Neural cell (in vitro differentiated cells): ENCODE data around the gene TIRAP. TPM values are rescaled to one million over a fixed set of nuclear protein-coding genes. Genes with fewer than 3 reads are reported as not detected.

Experiments
- H2AFZ ChIP-seq: fragments of 200-600, 300-800 bp; sonication (generic), shearing (Covaris generic); 2 replicates; pipeline ENCODE4 v1.6.0; 2014; ENCODE audit warnings: low read depth, mild to moderate bottlenecking, antibody characterized with exemption, low read length, moderate library complexity
- H3F3A ChIP-seq: fragments of 200-600 bp; shearing (Covaris generic); 2 replicates; pipeline ENCODE4 v1.6.1; 2016; ENCODE audit warnings: mild to moderate bottlenecking, moderate library complexity, mixed read lengths, antibody characterized with exemption, low read length; ENCODE audit not compliant: insufficient read depth, poor library complexity, severe bottlenecking
- H3K27ac ChIP-seq: fragments of 200-600, 300-800 bp; sonication (generic), shearing (Covaris generic); 2 replicates; pipeline ENCODE4 v1.5.1; 2014; ENCODE audit warnings: mild to moderate bottlenecking, low read length, moderate library complexity
- H3K27me3 ChIP-seq: fragments of 300-800, 200-600 bp; sonication (generic), shearing (Covaris generic); 2 replicates; pipeline ENCODE4 v1.6.0; 2014; ENCODE audit warnings: mild to moderate bottlenecking, low read depth, low read length, moderate library complexity; ENCODE audit not compliant: insufficient read depth
- H3K36me3 ChIP-seq: fragments of 300-800, 200-600 bp; sonication (generic), shearing (Covaris generic); 2 replicates; pipeline ENCODE4 v1.5.1; 2014; ENCODE audit warnings: mild to moderate bottlenecking, antibody characterized with exemption, low read length, moderate library complexity; ENCODE audit not compliant: insufficient read depth
- H3K4me2 ChIP-seq: fragments of 300-800, 200-600 bp; sonication (generic), shearing (Covaris generic); 2 replicates; pipeline ENCODE4 v1.6.0; 2014; ENCODE audit warnings: mild to moderate bottlenecking, low read length
- H3K4me3 ChIP-seq: fragments of 300-800, 200-600 bp; sonication (generic), shearing (Covaris generic); 2 replicates; pipeline ENCODE4 v1.5.1; 2014; ENCODE audit warnings: mild to moderate bottlenecking, low read length, moderate library complexity
- H3K79me2 ChIP-seq: fragments of 200-600 bp; shearing (Covaris generic); replicated peaks from 2 replicates; pipeline ENCODE4 v1.6.0; 2014; ENCODE audit warnings: mild to moderate bottlenecking, low read length, moderate library complexity; ENCODE audit not compliant: insufficient read depth
- H3K9ac ChIP-seq: fragments of 300-800, 200-600 bp; sonication (generic), shearing (Covaris generic); 2 replicates; pipeline ENCODE4 v1.6.1; 2016; ENCODE audit warnings: mild to moderate bottlenecking, low read length, mixed read lengths
- H3K9me2 ChIP-seq: fragments of 200-600 bp; shearing (Covaris generic); 2 replicates; pipeline ENCODE4 v1.6.1; 2016; ENCODE audit warnings: mild to moderate bottlenecking, low read length, mixed read lengths; ENCODE audit not compliant: insufficient read depth
- H3K9me3 ChIP-seq: fragments of 200-600, 300-800 bp; sonication (generic), shearing (Covaris generic); 2 replicates; pipeline ENCODE4 v1.6.1; 2016; ENCODE audit warnings: mild to moderate bottlenecking, mixed run types, low read length, moderate library complexity, mixed read lengths
- H4K20me1 ChIP-seq: fragments of 200-600 bp; shearing (Covaris generic); 2 replicates; pipeline ENCODE4 v1.6.1; 2016; ENCODE audit warnings: mild to moderate bottlenecking, mixed run types; ENCODE audit not compliant: insufficient read depth
- EP300 ChIP-seq: fragments of 450-650 bp; conservative IDR thresholded peaks from 2 replicates; pipeline ENCODE4 v1.6.1; 2014; ENCODE audit warnings: antibody characterized with exemption, mild to moderate bottlenecking, moderate library complexity; ENCODE audit not compliant: poor library complexity, severe bottlenecking
- EZH2 ChIP-seq: fragments of 200-600, 300-800 bp; shearing (Covaris generic), sonication (generic); IDR thresholded peaks from 2 replicates; pipeline ENCODE4 v1.6.1; 2014; ENCODE audit warnings: antibody characterized with exemption, low read length, borderline replicate concordance, mild to moderate bottlenecking; ENCODE audit not compliant: insufficient read depth, poor library complexity, severe bottlenecking
- MXI1 ChIP-seq: fragments of 450-650 bp; conservative IDR thresholded peaks from 2 replicates; pipeline ENCODE4 v1.6.1; 2014; ENCODE audit warnings: antibody characterized with exemption, mild to moderate bottlenecking; ENCODE audit not compliant: poor library complexity, severe bottlenecking
- POLR2AphosphoS5 ChIP-seq: IDR thresholded peaks from 2 replicates; pipeline ENCODE4 v1.6.1; 2012
- RAD21 ChIP-seq: fragments of 450-650 bp; conservative IDR thresholded peaks from 2 replicates; pipeline ENCODE4 v1.6.1; 2014; ENCODE audit warnings: antibody characterized with exemption, mild to moderate bottlenecking, moderate library complexity
- SMC3 ChIP-seq: fragments of 450-650 bp; conservative IDR thresholded peaks from 2 replicates; pipeline ENCODE4 v1.6.1; 2014; ENCODE audit warnings: antibody characterized with exemption, mild to moderate bottlenecking, moderate library complexity; ENCODE audit not compliant: poor library complexity
- TAF1 ChIP-seq: IDR thresholded peaks from 2 replicates; pipeline ENCODE4 v1.6.1; 2012; ENCODE audit warnings: low read depth
- polyA plus RNA-seq: library from polyadenylated mRNA; depleted of rRNA; stranded (reverse); fragments of >200 nt; gene quantifications from 2 replicates; pipeline ENCODE4 v1.2.3, GENCODE V29; 2014
- TF ChIP-seq, protein P1 (sequence below): fragments of 450-650 bp; IDR thresholded peaks from 2 replicates; pipeline ENCODE4 v1.5.1; 2014; ENCODE audit warnings: antibody characterized with exemption, mild to moderate bottlenecking, moderate library complexity; ENCODE audit not compliant: poor library complexity, severe bottlenecking
- TF ChIP-seq, protein P2 (sequence below): IDR thresholded peaks from 2 replicates; pipeline ENCODE4 v1.6.1; 2012; ENCODE audit warnings: borderline replicate concordance

The TIRAP gene
- polyA plus RNA-seq, 1 donor from 2014 or later, result 3.6 TPM

DNA sequence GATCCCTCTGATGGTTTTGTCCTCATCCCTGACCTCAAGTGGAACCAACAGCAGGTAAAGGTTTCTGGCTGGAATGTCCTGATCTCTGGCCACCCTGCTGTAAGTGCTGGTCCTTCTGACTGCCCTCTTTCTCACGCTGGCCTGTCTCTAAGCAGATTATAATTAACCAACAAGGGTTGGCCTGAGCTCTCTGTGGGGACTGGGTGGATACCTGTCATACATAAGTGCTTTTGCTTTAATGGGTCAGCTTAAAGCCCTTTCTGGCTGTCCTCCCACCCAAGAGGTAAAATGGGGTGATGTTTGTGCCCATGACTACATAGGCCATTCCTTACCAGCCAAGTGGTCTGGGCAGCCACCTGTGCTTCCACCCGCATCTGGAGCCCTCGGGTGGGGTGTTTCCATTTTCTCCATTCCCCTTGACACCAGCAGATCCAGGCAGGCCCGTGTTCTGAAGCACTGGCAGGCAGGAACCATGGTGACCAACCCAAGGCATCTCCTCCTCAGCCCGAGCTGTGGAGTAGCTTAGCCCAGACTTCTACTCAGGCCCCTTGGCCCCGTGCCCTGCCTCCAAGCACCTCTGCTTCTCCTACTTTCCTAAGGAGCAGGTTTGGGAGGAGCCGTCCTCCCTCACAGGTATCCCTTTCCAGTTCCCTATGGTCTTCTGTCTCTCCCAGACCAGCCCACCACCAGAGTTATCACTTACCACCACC lies 55.6 kb downstream of the TIRAP start:
- Histone ChIP-seq H3K4me3 (no peak overlapping the region), H3F3A (no peaks in the 10 kb centered on the region), H3K27me3 (no peaks in the 10 kb centered on the region), H3K9me2 (no peaks in the 10 kb centered on the region), H3K4me2 (no peak overlapping the region), H3K36me3 (no peaks in the 10 kb centered on the region), H3K79me2 (no peaks in the 10 kb centered on the region), H3K9ac (no peak overlapping the region), H2AFZ (no peak overlapping the region), H3K27ac (no peak overlapping the region), H3K9me3 (no peaks in the 10 kb centered on the region), H4K20me1 (no peaks in the 10 kb centered on the region)
- no peak for TF ChIP-seq POLR2AphosphoS5
- TF ChIP-seq, protein P1, sequence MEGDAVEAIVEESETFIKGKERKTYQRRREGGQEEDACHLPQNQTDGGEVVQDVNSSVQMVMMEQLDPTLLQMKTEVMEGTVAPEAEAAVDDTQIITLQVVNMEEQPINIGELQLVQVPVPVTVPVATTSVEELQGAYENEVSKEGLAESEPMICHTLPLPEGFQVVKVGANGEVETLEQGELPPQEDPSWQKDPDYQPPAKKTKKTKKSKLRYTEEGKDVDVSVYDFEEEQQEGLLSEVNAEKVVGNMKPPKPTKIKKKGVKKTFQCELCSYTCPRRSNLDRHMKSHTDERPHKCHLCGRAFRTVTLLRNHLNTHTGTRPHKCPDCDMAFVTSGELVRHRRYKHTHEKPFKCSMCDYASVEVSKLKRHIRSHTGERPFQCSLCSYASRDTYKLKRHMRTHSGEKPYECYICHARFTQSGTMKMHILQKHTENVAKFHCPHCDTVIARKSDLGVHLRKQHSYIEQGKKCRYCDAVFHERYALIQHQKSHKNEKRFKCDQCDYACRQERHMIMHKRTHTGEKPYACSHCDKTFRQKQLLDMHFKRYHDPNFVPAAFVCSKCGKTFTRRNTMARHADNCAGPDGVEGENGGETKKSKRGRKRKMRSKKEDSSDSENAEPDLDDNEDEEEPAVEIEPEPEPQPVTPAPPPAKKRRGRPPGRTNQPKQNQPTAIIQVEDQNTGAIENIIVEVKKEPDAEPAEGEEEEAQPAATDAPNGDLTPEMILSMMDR, result no peak
- TF ChIP-seq TAF1, result no peak
- TF ChIP-seq, protein P2, sequence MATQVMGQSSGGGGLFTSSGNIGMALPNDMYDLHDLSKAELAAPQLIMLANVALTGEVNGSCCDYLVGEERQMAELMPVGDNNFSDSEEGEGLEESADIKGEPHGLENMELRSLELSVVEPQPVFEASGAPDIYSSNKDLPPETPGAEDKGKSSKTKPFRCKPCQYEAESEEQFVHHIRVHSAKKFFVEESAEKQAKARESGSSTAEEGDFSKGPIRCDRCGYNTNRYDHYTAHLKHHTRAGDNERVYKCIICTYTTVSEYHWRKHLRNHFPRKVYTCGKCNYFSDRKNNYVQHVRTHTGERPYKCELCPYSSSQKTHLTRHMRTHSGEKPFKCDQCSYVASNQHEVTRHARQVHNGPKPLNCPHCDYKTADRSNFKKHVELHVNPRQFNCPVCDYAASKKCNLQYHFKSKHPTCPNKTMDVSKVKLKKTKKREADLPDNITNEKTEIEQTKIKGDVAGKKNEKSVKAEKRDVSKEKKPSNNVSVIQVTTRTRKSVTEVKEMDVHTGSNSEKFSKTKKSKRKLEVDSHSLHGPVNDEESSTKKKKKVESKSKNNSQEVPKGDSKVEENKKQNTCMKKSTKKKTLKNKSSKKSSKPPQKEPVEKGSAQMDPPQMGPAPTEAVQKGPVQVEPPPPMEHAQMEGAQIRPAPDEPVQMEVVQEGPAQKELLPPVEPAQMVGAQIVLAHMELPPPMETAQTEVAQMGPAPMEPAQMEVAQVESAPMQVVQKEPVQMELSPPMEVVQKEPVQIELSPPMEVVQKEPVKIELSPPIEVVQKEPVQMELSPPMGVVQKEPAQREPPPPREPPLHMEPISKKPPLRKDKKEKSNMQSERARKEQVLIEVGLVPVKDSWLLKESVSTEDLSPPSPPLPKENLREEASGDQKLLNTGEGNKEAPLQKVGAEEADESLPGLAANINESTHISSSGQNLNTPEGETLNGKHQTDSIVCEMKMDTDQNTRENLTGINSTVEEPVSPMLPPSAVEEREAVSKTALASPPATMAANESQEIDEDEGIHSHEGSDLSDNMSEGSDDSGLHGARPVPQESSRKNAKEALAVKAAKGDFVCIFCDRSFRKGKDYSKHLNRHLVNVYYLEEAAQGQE, result no peak
- TF ChIP-seq SMC3, result no peak
- no peak for TF ChIP-seq EZH2
- no peak for TF ChIP-seq EP300
- TF ChIP-seq MXI1, result no peak
- TF ChIP-seq RAD21, result no peak

DNA sequence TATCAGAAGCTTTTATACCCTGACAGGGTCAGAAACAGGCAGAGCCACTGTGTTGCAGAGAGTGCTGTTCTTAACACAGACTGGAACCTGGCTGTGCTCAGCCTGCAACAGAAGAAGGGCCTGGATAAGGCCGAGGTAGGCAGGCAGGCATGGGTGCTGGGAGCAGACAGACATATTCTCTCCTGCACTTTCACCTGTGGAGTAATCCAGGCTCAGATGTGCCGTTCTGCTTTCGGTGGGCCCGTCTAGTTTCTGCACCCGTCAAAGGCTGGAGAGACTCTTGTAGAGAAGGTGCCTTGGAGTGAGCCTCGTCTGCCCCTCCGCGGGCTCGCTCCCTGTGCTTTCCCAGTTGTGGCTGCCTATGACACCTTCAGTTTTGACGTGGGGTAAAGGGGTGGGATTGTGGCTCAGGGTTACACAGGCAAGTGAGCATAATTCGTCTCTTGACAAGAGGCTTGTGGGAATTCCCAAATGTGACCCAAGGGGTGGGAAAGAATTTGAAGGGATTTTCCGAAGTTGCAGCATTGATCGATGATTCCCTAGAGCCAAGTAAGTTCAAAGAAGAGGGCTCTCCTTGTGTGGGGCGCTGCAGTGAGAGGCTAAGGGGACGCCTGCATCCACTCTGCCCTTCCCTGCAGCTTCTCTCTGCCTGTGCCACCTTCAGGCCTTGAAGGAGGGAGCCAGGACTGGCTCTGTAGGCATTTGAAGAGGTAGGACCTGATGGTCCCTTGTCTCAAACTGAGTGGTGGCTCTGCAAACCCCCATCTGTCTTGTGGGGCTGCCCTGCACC lies 56.4 kb downstream of the TIRAP start:
- TF ChIP-seq SMC3 (no peak), MXI1 (no peak), EP300 (no peak), TAF1 (no peak), EZH2 (no peak), RAD21 (no peak), POLR2AphosphoS5 (no peak)
- TF ChIP-seq, protein P2, result no peak
- TF ChIP-seq, protein P1, result no peak
- Histone ChIP-seq H3K79me2 (no peaks in the 10 kb centered on the region), H3K9me2 (no peaks in the 10 kb centered on the region), H3K4me3 (no peak overlapping the region), H3K9ac (no peak overlapping the region), H3K9me3 (no peaks in the 10 kb centered on the region), H2AFZ (no peak overlapping the region), H3K36me3 (no peaks in the 10 kb centered on the region), H3F3A (no peaks in the 10 kb centered on the region), H3K4me2 (no peak overlapping the region), H3K27me3 (no peaks in the 10 kb centered on the region), H3K27ac (no peak overlapping the region), H4K20me1 (no peaks in the 10 kb centered on the region)
